ENCODE measurements around the gene CLIP4.

CLIP4 gene

GRCh38 chr2:29213888-29214291 lies 98.7 kb downstream of the CLIP4 start:
- Histone ChIP-seq H2AFZ (ENCODE audit: low read depth, low read length) (no peak overlapping the region), H3K18ac (ENCODE audit: low read depth in 1 of 2, low read length in 2 of 2) (no peak overlapping the region), H4K8ac (ENCODE audit: low read length) (no peak overlapping the region), H3K4me2 (ENCODE audit: low read length, poor library complexity, severe bottlenecking) (no peak overlapping the region), H4K91ac (ENCODE audit: low read length) (no peak overlapping the region), H3K14ac (ENCODE audit: low read length in 2 of 2) (no peak overlapping the region), H3K9me3 (ENCODE audit: control insufficient read depth, low read length) (no peaks in the 10 kb centered on the region), H2BK12ac (ENCODE audit: low read length in 2 of 2) (no peak overlapping the region), H3K36me3 (ENCODE audit: control insufficient read depth in 1 of 2, insufficient read depth in 2 of 2, low read depth in 1 of 2, low read length in 2 of 2) (peaks cover 0 to 11% of the 10 kb centered on the region in 2 experiments), H3K27me3 (ENCODE audit: control insufficient read depth in 1 of 2, insufficient read depth in 1 of 2, low read length in 2 of 2) (peaks cover 2 to 14% of the 10 kb centered on the region in 2 experiments), H2BK120ac (ENCODE audit: low read depth, low read length) (no peak overlapping the region), H2BK5ac (ENCODE audit: low read depth, low read length, poor library complexity, severe bottlenecking) (no peak overlapping the region), H2AK5ac (ENCODE audit: low read length, severe bottlenecking) (no peak overlapping the region), H3K9ac (ENCODE audit: low read length) (no peak overlapping the region), H3K4ac (ENCODE audit: low read depth in 1 of 2, low read length in 2 of 2) (no peak overlapping the region), H3K4me3 (ENCODE audit: insufficient read depth in 1 of 2, low read depth in 1 of 2, low read length in 2 of 2) (no peak overlapping the region), H3K4me1 (ENCODE audit: control insufficient read depth, insufficient read depth, low read depth, low read length) (peaks cover 3% of the 10 kb centered on the region), H2BK15ac (ENCODE audit: low read depth, poor library complexity, severe bottlenecking) (no peak overlapping the region), H3K27ac (ENCODE audit: low read length, poor library complexity, severe bottlenecking) (no peak overlapping the region), H3K23ac (ENCODE audit: low read length in 2 of 2) (no peak overlapping the region), H3K79me1 (replicated peaks; ENCODE audit: low read length, poor library complexity, severe bottlenecking) (no peaks in the 10 kb centered on the region)
- 30% methylated on average over 9 of the region's 9 CpGs for WGBS
- DNase-seq: no peak

GRCh38 chr2:29215073-29215472 lies 99.9 kb downstream of the CLIP4 start:
- Histone ChIP-seq H3K27me3 (ENCODE audit: control insufficient read depth in 1 of 2, insufficient read depth in 1 of 2, low read length in 2 of 2) (peaks cover 9 to 23% of the 10 kb centered on the region in 2 experiments), H4K8ac (ENCODE audit: low read length) (no peak overlapping the region), H3K23ac (ENCODE audit: low read length in 2 of 2) (no peak overlapping the region), H4K91ac (ENCODE audit: low read length) (no peak overlapping the region), H3K4me2 (ENCODE audit: low read length, poor library complexity, severe bottlenecking) (no peak overlapping the region), H3K14ac (ENCODE audit: low read length in 2 of 2) (no peak overlapping the region), H3K4me1 (ENCODE audit: control insufficient read depth, insufficient read depth, low read depth, low read length) (peaks cover 3% of the 10 kb centered on the region), H3K27ac (ENCODE audit: low read length, poor library complexity, severe bottlenecking) (no peak overlapping the region), H2BK120ac (ENCODE audit: low read depth, low read length) (no peak overlapping the region), H3K9ac (ENCODE audit: low read length) (no peak overlapping the region), H3K4me3 (ENCODE audit: insufficient read depth in 1 of 2, low read depth in 1 of 2, low read length in 2 of 2) (no peak overlapping the region), H3K4ac (ENCODE audit: low read depth in 1 of 2, low read length in 2 of 2) (no peak overlapping the region), H3K36me3 (ENCODE audit: control insufficient read depth in 1 of 2, insufficient read depth in 2 of 2, low read depth in 1 of 2, low read length in 2 of 2) (peaks cover 0 to 4% of the 10 kb centered on the region in 2 experiments), H3K79me1 (replicated peaks; ENCODE audit: low read length, poor library complexity, severe bottlenecking) (no peaks in the 10 kb centered on the region), H2BK12ac (ENCODE audit: low read length in 2 of 2) (no peak overlapping the region), H2AK5ac (ENCODE audit: low read length, severe bottlenecking) (no peak overlapping the region), H3K18ac (ENCODE audit: low read depth in 1 of 2, low read length in 2 of 2) (no peak overlapping the region), H2BK15ac (ENCODE audit: low read depth, poor library complexity, severe bottlenecking) (no peak overlapping the region), H2BK5ac (ENCODE audit: low read depth, low read length, poor library complexity, severe bottlenecking) (no peak overlapping the region), H3K9me3 (ENCODE audit: control insufficient read depth, low read length) (no peaks in the 10 kb centered on the region), H2AFZ (ENCODE audit: low read depth, low read length) (no peak overlapping the region)
- no peak for DNase-seq
- 97% methylated on average over 5 of the region's 5 CpGs for WGBS

DNA sequence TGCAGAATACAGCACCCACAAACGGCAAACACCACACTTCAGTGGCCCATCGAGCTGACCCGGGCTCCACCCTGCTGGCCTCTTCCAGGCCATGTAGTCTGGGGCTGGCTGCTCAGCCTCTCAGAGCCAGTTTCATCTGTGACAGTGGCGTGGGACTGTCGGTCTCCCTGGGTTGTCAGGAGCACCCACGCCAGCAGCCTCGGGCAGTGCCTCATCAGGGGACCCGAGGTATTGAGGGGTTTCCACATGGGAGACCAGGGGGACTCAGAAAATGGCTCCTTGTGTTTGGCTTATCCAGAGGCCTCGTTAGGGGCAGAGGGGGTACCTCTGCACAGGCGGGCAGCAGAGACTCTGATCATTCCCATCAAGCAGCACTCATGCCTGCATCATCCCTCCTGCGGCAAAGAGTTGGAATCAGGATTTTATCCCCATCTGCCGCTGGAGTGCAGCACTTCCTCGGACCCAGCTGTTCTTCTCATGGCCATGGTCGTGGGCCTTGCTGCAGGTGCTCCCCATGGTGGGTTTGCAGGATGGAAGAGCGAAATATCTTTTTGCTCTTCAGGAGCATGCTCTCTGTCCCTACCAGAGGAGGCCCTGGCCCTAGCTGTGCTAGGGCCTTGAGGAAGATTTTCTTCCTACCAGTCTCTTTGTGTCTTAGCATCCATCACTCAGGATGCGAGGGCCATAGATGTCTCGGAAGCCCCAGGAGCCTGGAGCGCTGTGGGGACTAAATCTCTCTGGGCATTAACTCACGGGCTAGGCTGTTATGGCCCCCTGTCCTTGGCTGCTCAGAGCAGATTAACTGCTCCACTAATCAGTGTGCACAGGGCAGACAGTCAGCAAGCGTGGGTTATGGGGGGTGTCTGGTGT lies 100.8 kb downstream of the CLIP4 start:
- no peak overlapping the region for H2BK120ac ChIP-seq (ENCODE audit: low read depth, low read length)
- no peak overlapping the region for H3K18ac ChIP-seq (ENCODE audit: low read depth in 1 of 2, low read length in 2 of 2)
- H3K9ac ChIP-seq (ENCODE audit: low read length): no peak overlapping the region
- no peak overlapping the region for H2BK12ac ChIP-seq (ENCODE audit: low read length in 2 of 2)
- H3K36me3 ChIP-seq (ENCODE audit: control insufficient read depth in 1 of 2, insufficient read depth in 2 of 2, low read depth in 1 of 2, low read length in 2 of 2): peaks cover 0 to under 1% of the 10 kb centered on the region in 2 experiments
- no peak overlapping the region for H4K8ac ChIP-seq (ENCODE audit: low read length)
- 91% methylated on average over 20 of the region's 20 CpGs for WGBS
- H3K14ac ChIP-seq (ENCODE audit: low read length in 2 of 2): no peak overlapping the region
- H3K9me3 ChIP-seq (ENCODE audit: control insufficient read depth, low read length): no peaks in the 10 kb centered on the region
- no peak overlapping the region for H2AFZ ChIP-seq (ENCODE audit: low read depth, low read length)
- H3K23ac ChIP-seq (ENCODE audit: low read length in 2 of 2): no peak overlapping the region
- H2AK5ac ChIP-seq (ENCODE audit: low read length, severe bottlenecking): no peak overlapping the region
- no peak overlapping the region for H3K4me3 ChIP-seq (ENCODE audit: insufficient read depth in 1 of 2, low read depth in 1 of 2, low read length in 2 of 2)
- peaks cover 14 to 25% of the 10 kb centered on the region in 2 experiments for H3K27me3 ChIP-seq (ENCODE audit: control insufficient read depth in 1 of 2, insufficient read depth in 1 of 2, low read length in 2 of 2)
- H2BK5ac ChIP-seq (ENCODE audit: low read depth, low read length, poor library complexity, severe bottlenecking): no peak overlapping the region
- DNase-seq: no peak
- H2BK15ac ChIP-seq (ENCODE audit: low read depth, poor library complexity, severe bottlenecking): no peak overlapping the region
- H3K79me1 ChIP-seq (replicated peaks; ENCODE audit: low read length, poor library complexity, severe bottlenecking): no peaks in the 10 kb centered on the region
- H4K91ac ChIP-seq (ENCODE audit: low read length): no peak overlapping the region
- peaks cover 3% of the 10 kb centered on the region for H3K4me1 ChIP-seq (ENCODE audit: control insufficient read depth, insufficient read depth, low read depth, low read length)
- no peak overlapping the region for H3K27ac ChIP-seq (ENCODE audit: low read length, poor library complexity, severe bottlenecking)
- no peak overlapping the region for H3K4me2 ChIP-seq (ENCODE audit: low read length, poor library complexity, severe bottlenecking)
- H3K4ac ChIP-seq (ENCODE audit: low read depth in 1 of 2, low read length in 2 of 2): no peak overlapping the region

GRCh38 chr2:29216609-29216909 lies 101.3 kb downstream of the CLIP4 start:
- DNase-seq: no peak
- no peak overlapping the region for H3K9ac ChIP-seq (ENCODE audit: low read length)
- no peaks in the 10 kb centered on the region for H3K36me3 ChIP-seq (ENCODE audit: control insufficient read depth in 1 of 2, insufficient read depth in 2 of 2, low read depth in 1 of 2, low read length in 2 of 2)
- no peak overlapping the region for H3K4ac ChIP-seq (ENCODE audit: low read depth in 1 of 2, low read length in 2 of 2)
- H3K4me3 ChIP-seq (ENCODE audit: insufficient read depth in 1 of 2, low read depth in 1 of 2, low read length in 2 of 2): no peak overlapping the region
- H4K91ac ChIP-seq (ENCODE audit: low read length): peak overlapping the region; percentile 21
- H2BK5ac ChIP-seq (ENCODE audit: low read depth, low read length, poor library complexity, severe bottlenecking): no peak overlapping the region
- no peak overlapping the region for H3K27ac ChIP-seq (ENCODE audit: low read length, poor library complexity, severe bottlenecking)
- WGBS: 94% methylated on average over 5 of the region's 5 CpGs
- no peak overlapping the region for H3K14ac ChIP-seq (ENCODE audit: low read length in 2 of 2)
- no peaks in the 10 kb centered on the region for H3K79me1 ChIP-seq (replicated peaks; ENCODE audit: low read length, poor library complexity, severe bottlenecking)
- no peak overlapping the region for H2BK12ac ChIP-seq (ENCODE audit: low read length in 2 of 2)
- H3K4me2 ChIP-seq (ENCODE audit: low read length, poor library complexity, severe bottlenecking): no peak overlapping the region
- H3K9me3 ChIP-seq (ENCODE audit: control insufficient read depth, low read length): no peaks in the 10 kb centered on the region
- H2BK120ac ChIP-seq (ENCODE audit: low read depth, low read length): no peak overlapping the region
- H3K23ac ChIP-seq (ENCODE audit: low read length in 2 of 2): no peak overlapping the region
- peaks cover 20 to 31% of the 10 kb centered on the region in 2 experiments for H3K27me3 ChIP-seq (ENCODE audit: control insufficient read depth in 1 of 2, insufficient read depth in 1 of 2, low read length in 2 of 2)
- H4K8ac ChIP-seq (ENCODE audit: low read length): no peak overlapping the region
- H2AFZ ChIP-seq (ENCODE audit: low read depth, low read length): no peak overlapping the region
- H3K4me1 ChIP-seq (ENCODE audit: control insufficient read depth, insufficient read depth, low read depth, low read length): peaks cover 3% of the 10 kb centered on the region
- H3K18ac ChIP-seq (ENCODE audit: low read depth in 1 of 2, low read length in 2 of 2): no peak overlapping the region
- H2BK15ac ChIP-seq (ENCODE audit: low read depth, poor library complexity, severe bottlenecking): no peak overlapping the region
- no peak overlapping the region for H2AK5ac ChIP-seq (ENCODE audit: low read length, severe bottlenecking)
